ENCODE data around the gene SPC25.
"Not testable (repeated sequence)": the region's sequence is repeated elsewhere in the genome, so short reads cannot be mapped to it uniquely, and the experiment has no call there.

SPC25 gene, protein sequence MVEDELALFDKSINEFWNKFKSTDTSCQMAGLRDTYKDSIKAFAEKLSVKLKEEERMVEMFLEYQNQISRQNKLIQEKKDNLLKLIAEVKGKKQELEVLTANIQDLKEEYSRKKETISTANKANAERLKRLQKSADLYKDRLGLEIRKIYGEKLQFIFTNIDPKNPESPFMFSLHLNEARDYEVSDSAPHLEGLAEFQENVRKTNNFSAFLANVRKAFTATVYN

DNA sequence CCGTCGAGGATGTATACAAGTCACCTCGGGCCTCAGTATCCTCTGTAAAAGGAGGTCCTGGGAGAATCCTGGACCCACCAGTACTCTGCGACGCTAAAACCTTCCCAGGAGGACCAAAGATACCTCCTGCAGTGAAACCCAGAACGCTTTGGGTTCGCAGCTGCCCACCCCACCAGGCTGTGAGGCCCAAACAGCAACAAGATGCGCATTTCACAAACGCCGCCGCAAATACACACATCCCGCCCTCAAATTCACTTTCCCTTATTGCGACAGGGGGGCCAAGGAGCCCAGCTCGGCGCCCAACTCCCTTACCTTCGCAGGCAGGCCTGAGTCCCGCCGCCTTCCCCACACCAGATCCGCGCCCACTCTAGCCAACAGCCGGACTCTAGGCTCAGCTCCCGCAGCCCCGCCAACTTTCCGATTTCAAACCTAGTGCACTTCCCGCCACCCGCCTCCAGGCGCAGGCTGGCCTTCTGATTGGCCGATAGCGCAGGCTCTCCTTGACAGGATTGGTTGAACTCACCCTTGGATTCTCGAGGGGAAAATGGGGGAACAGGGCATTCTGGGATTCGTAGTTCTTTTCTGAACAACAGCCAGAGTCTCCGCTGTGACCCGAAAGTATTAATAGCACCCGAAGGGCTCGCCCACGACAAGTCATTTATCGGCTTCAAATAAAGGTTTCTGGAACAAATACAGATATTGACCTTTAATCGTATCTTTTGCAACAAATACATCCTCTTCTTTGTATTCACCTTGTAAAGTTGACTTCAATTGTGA is at the start of gene SPC25:
Gene SPC25 (minus strand): TSS at position 425 of the 777 bp plus-strand sequence. CDS start 911 bp downstream, outside the sequence.
- Histone ChIP-seq H3K4me3 (replicated peaks; ENCODE audit: low read depth, low read length) (peak within 1 kb of the TSS; percentile 87), H3K27me3 (replicated peaks; ENCODE audit: control insufficient read depth, insufficient read depth, low read length) (no peaks in the 10 kb centered on the region), H3K36me3 (ENCODE audit: control insufficient read depth, insufficient read depth, low read length) (no peaks in the 10 kb centered on the region; the same call in 1 of the 2 replicates)
- TF ChIP-seq, protein P1, sequence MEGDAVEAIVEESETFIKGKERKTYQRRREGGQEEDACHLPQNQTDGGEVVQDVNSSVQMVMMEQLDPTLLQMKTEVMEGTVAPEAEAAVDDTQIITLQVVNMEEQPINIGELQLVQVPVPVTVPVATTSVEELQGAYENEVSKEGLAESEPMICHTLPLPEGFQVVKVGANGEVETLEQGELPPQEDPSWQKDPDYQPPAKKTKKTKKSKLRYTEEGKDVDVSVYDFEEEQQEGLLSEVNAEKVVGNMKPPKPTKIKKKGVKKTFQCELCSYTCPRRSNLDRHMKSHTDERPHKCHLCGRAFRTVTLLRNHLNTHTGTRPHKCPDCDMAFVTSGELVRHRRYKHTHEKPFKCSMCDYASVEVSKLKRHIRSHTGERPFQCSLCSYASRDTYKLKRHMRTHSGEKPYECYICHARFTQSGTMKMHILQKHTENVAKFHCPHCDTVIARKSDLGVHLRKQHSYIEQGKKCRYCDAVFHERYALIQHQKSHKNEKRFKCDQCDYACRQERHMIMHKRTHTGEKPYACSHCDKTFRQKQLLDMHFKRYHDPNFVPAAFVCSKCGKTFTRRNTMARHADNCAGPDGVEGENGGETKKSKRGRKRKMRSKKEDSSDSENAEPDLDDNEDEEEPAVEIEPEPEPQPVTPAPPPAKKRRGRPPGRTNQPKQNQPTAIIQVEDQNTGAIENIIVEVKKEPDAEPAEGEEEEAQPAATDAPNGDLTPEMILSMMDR (IDR thresholded peaks at IDR 0.05; ENCODE audit: insufficient read depth, low read length, poor library complexity, severe bottlenecking): no peak
- DNase-seq (ENCODE audit: extremely low read depth, insufficient read length): peak; percentile 87

DNA sequence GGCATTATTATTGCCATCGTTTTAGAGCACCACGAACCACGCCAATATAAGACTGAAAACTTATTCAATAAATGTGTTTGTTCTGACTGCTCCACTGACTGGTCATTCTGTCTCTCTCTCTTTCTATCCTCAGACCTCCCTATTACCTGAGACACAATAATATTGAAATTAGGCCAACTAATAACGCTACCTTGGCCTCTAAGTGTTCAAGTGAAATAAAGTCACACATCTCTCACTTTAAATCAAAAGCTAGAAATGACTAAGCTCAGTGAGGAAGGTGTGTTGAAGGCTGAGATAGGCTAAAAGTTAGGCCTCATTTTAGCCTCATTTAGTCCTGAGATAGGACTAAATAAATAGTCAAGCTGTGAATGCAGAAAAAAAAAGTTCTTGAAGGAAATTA is 49.7 kb upstream of the SPC25 start:
- H3K27me3 ChIP-seq (replicated peaks; ENCODE audit: control insufficient read depth, insufficient read depth, low read length): no peaks in the 10 kb centered on the region
- TF ChIP-seq, protein P1 (IDR thresholded peaks at IDR 0.05; ENCODE audit: insufficient read depth, low read length, poor library complexity, severe bottlenecking): no peak
- no peak overlapping the region for H3K4me3 ChIP-seq (replicated peaks; ENCODE audit: low read depth, low read length)
- H3K36me3 ChIP-seq (ENCODE audit: control insufficient read depth, insufficient read depth, low read length): no peaks in the 10 kb centered on the region
- no peak for DNase-seq (ENCODE audit: extremely low read depth, insufficient read length)

DNA sequence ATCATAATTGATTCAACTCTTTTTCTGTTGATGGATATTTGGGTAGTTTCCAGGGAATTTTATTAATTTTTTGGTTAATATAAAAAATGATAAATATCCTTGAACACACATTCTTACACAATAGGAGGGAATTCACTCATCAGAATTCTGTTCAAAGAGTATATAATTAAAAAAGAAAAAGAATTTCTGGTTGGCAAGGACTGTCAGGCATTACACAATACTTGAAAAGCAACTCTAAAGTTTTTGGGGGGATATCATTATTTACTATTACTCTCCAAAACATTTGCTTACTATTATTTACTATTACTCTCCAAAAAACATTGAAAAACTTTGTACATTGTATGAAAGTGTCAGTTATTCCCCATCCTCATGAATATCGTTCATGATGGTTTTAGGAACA is 48.8 kb upstream of the SPC25 start:
- Histone ChIP-seq H3K27me3 (replicated peaks; ENCODE audit: control insufficient read depth, insufficient read depth, low read length) (no peaks in the 10 kb centered on the region), H3K4me3 (replicated peaks; ENCODE audit: low read depth, low read length) (no peak overlapping the region), H3K36me3 (ENCODE audit: control insufficient read depth, insufficient read depth, low read length) (no peaks in the 10 kb centered on the region)
- no peak for DNase-seq (ENCODE audit: extremely low read depth, insufficient read length)
- TF ChIP-seq, protein P1 (IDR thresholded peaks at IDR 0.05; ENCODE audit: insufficient read depth, low read length, poor library complexity, severe bottlenecking): no peak

DNA sequence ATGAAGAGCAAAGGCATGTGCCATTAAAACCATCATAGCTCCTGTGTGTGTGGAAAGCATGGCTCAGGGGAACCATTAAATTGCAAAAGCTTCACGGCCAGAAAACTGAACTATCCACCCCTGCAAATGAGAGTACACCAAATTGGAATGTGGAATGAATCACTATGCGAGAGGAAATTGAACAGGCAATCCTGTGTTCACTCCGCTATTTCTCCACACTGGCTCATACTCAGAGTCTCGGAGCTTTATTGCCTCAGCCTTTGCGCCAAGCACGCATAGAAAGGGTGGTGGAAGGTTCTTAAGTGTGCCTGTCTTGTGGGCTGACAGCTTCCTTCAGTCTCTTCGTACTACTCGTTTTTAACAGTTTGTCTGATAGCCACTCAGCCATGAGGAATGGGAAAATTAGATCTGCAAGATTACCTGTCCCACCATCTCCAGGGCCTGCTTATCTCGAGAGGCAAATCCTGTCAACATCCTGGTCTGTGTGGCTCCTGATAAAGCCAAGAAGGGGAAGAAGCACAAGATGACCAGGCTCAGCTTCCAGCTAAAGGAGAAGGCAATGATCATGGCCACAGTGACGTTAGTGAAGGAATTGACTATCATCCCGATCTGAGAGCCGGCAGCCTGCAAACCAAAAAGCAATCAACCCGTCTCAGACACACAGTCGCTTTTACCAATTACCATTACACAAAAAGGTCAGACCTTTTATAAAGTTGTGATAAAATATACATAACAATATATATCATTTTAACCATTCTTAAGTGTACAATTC is 45.8 kb upstream of the SPC25 start:
- no peak for DNase-seq (ENCODE audit: extremely low read depth, insufficient read length)
- Histone ChIP-seq H3K36me3 (ENCODE audit: control insufficient read depth, insufficient read depth, low read length) (no peaks in the 10 kb centered on the region), H3K27me3 (replicated peaks; ENCODE audit: control insufficient read depth, insufficient read depth, low read length) (no peaks in the 10 kb centered on the region), H3K4me3 (replicated peaks; ENCODE audit: low read depth, low read length) (no peak overlapping the region)
- TF ChIP-seq, protein P1 (IDR thresholded peaks at IDR 0.05; ENCODE audit: insufficient read depth, low read length, poor library complexity, severe bottlenecking): no peak

DNA sequence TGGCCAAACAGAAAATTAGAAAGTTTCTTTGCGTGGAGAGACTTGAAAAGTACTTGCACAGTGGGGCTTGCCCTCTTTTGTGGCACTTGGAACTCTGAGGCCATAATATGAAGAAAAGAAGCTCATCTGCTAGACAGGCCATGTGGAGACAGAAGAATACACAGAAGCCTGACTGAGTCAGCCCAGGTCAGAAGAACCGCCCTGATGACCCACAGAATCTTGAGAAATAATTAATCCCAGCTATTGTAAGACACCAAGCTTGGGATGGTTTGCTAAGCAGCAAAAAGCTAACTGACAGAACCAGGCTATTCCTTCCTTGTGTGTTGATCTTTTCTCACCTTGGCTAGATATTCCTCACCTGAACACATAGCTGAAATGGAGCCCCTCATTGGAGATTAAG is 44.6 kb upstream of the SPC25 start:
- TF ChIP-seq, protein P1 (IDR thresholded peaks at IDR 0.05; ENCODE audit: insufficient read depth, low read length, poor library complexity, severe bottlenecking): no peak
- no peaks in the 10 kb centered on the region for H3K27me3 ChIP-seq (replicated peaks; ENCODE audit: control insufficient read depth, insufficient read depth, low read length)
- H3K4me3 ChIP-seq (replicated peaks; ENCODE audit: low read depth, low read length): no peak overlapping the region
- H3K36me3 ChIP-seq (ENCODE audit: control insufficient read depth, insufficient read depth, low read length): no peaks in the 10 kb centered on the region
- DNase-seq (ENCODE audit: extremely low read depth, insufficient read length): no peak

DNA sequence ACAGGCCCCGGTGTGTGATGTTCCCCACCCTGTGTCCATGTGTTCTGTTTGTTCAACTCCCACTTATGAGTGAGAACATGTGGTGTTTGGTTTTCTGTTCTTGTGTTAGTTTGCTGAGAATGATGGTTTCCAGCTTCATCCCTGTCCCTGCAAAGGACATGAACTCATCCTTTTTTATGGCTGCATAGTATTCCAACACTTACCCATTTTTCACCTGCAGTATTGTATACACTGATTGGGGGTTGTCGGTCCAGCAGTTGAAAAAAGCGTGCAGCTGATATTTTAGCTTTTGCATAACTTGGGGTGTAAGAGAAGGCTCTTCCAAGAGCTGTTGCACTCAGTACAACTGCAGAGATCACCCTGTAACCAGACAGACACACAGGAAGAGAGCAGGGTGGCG is 41.9 kb upstream of the SPC25 start:
- H3K27me3 ChIP-seq (replicated peaks; ENCODE audit: control insufficient read depth, insufficient read depth, low read length); H3K36me3 ChIP-seq (ENCODE audit: control insufficient read depth, insufficient read depth, low read length); DNase-seq (ENCODE audit: extremely low read depth, insufficient read length); H3K4me3 ChIP-seq (replicated peaks; ENCODE audit: low read depth, low read length): not testable (repeated sequence)

Data from GM06990 (cell line).